HepG2 (cell line): ENCODE measurements around the gene RHOT2. TPM values are rescaled to one million over a fixed set of nuclear protein-coding genes. Genes with fewer than 3 reads are reported as not detected.
A peak's percentile ranks its signal among the peaks of the same experiment; 100 is the strongest.

ENCODE experiments used
- ATF5 ChIP-seq: sonication (generic); formaldehyde crosslinking; IDR thresholded peaks from 2 replicates; pipeline ENCODE4 v1.4.0; 2020; ENCODE audit warnings: mild to moderate bottlenecking, low read depth, missing genetic modification reagents
- FOXA3 ChIP-seq: IDR thresholded peaks from 2 replicates; pipeline ENCODE4 v1.6.1; 2016; ENCODE audit warnings: missing genetic modification reagents, missing compliant biosample characterization
- KAT8 ChIP-seq: IDR thresholded peaks from 2 replicates; pipeline ENCODE4 v1.6.1; 2016; ENCODE audit warnings: missing genetic modification reagents, missing compliant biosample characterization
- KMT2A ChIP-seq: sonication (generic); formaldehyde crosslinking; IDR thresholded peaks from 2 replicates; pipeline ENCODE4 v1.4.0; 2020; ENCODE audit warnings: missing genetic modification reagents
- NFRKB ChIP-seq: fragments of 450-650 bp; IDR thresholded peaks from 2 replicates; pipeline ENCODE4 v1.6.1; 2017
- NR0B2 ChIP-seq: sonication (generic); formaldehyde crosslinking; IDR thresholded peaks from 2 replicates; pipeline ENCODE4 v1.4.0; 2020; ENCODE audit warnings: mild to moderate bottlenecking, missing genetic modification reagents
- PLRG1 ChIP-seq: fragments of 450-650 bp; conservative IDR thresholded peaks from 2 replicates; pipeline ENCODE4 v1.6.1; 2016
- POLR2G ChIP-seq: fragments of 200-400 bp; formaldehyde crosslinking; IDR thresholded peaks from 2 replicates; pipeline ENCODE4 v1.6.1; 2018; ENCODE audit warnings: mild to moderate bottlenecking, low read depth, low read length, moderate library complexity
- PREB ChIP-seq: sonication (generic); formaldehyde crosslinking; IDR thresholded peaks from 2 replicates; pipeline ENCODE4 v1.4.0; 2020; ENCODE audit warnings: missing genetic modification reagents
- SAFB2 ChIP-seq: sonication (generic); formaldehyde crosslinking; IDR thresholded peaks from 2 replicates; pipeline ENCODE4 v1.5.1; 2020; ENCODE audit warnings: missing genetic modification reagents, low read depth, mild to moderate bottlenecking, borderline replicate concordance
- SRSF1 ChIP-seq: fragments of 200-400 bp; formaldehyde crosslinking; optimal IDR thresholded peaks from 2 replicates; pipeline ENCODE3; 2017; ENCODE audit warnings: mild to moderate bottlenecking, low read depth, low read length, moderate library complexity
- STAT5B ChIP-seq: sonication (generic); formaldehyde crosslinking; IDR thresholded peaks from 2 replicates; pipeline ENCODE4 v1.4.0; 2020; ENCODE audit warnings: missing genetic modification reagents
- UBTF ChIP-seq: sonication (generic); formaldehyde crosslinking; IDR thresholded peaks from 2 replicates; pipeline ENCODE4 v1.4.0; 2020; ENCODE audit warnings: mild to moderate bottlenecking, missing genetic modification reagents
- XBP1 ChIP-seq: sonication (generic); formaldehyde crosslinking; IDR thresholded peaks from 2 replicates; pipeline ENCODE4 v1.5.0; 2020; ENCODE audit warnings: missing genetic modification reagents
- ZBTB1 ChIP-seq: sonication (generic); formaldehyde crosslinking; IDR thresholded peaks from 2 replicates; pipeline ENCODE4 v1.4.0; 2020; ENCODE audit warnings: missing genetic modification reagents, borderline replicate concordance
- ZC3H4 ChIP-seq: sonication (generic); formaldehyde crosslinking; IDR thresholded peaks from 2 replicates; pipeline ENCODE4 v1.4.0; 2020; ENCODE audit warnings: missing genetic modification reagents, borderline replicate concordance
- ZMYM2 ChIP-seq: sonication (generic); formaldehyde crosslinking; IDR thresholded peaks from 2 replicates; pipeline ENCODE4 v1.8.0; 2022; ENCODE audit warnings: mild to moderate bottlenecking, missing genetic modification reagents
- ZNF12 ChIP-seq: sonication (generic); formaldehyde crosslinking; IDR thresholded peaks from 2 replicates; pipeline ENCODE4 v1.5.0; 2020; ENCODE audit warnings: missing genetic modification reagents
- ZNF441 ChIP-seq: sonication (generic); formaldehyde crosslinking; IDR thresholded peaks from 2 replicates; pipeline ENCODE4 v1.7.0; 2021; ENCODE audit warnings: missing genetic modification reagents, borderline replicate concordance
- ZNF703 ChIP-seq: sonication (generic); formaldehyde crosslinking; IDR thresholded peaks from 2 replicates; pipeline ENCODE4 v1.5.1; 2020; ENCODE audit warnings: missing genetic modification reagents, mild to moderate bottlenecking, moderate library complexity, borderline replicate concordance
- polyA plus RNA-seq, 8 experiments: library from polyadenylated mRNA; depleted of rRNA in 3 of 8; stranded (reverse) in 7 of 8; unstranded in 1 of 8; fragments of >200 nt; fragmentation: Illumina TruSeq in 4 of 8; extraction: Trizol in 4 of 8; gene quantifications; 2 replicates each; pipeline versions ENCODE4 v1.2.1 to v1.2.3, GENCODE V29; 2011 to 2016; ENCODE audit warnings: low read depth in 4 of 8, missing spikeins in 1 of 8, mixed read lengths in 1 of 8; ENCODE audit not compliant: insufficient read depth in 1 of 8
- total RNA-seq, 5 experiments: library from RNA; depleted of rRNA; stranded (reverse); fragments of >200 nt; fragmentation: Illumina TruSeq; extraction: Trizol; gene quantifications; 2 replicates each; pipeline ENCODE4 v1.2.3, GENCODE V29; 2016; ENCODE audit warnings: low read depth in 1 of 5
- TF ChIP-seq, protein P1 (sequence below): sonication (generic); formaldehyde crosslinking; IDR thresholded peaks from 2 replicates; pipeline ENCODE4 v1.5.0; 2020; ENCODE audit warnings: missing genetic modification reagents

The RHOT2 gene
- total and polyA plus RNA-seq, 2 of the 13 experiments (the other 11 are each of a cell fraction or from before 2014, with no cell fraction given): 63.6 to 76.9 TPM

- no peak for TF ChIP-seq ZMYM2 (CRISPR knock-in tag)
- TF ChIP-seq PREB: 0 out of 2 replicates have a peak, but pooled peaks have one; percentile 79
- TF ChIP-seq ZNF12 (CRISPR knock-in tag): no peak
- TF ChIP-seq ATF5 (CRISPR knock-in tag): no peak
- TF ChIP-seq KMT2A: no peak
- TF ChIP-seq, protein P1, sequence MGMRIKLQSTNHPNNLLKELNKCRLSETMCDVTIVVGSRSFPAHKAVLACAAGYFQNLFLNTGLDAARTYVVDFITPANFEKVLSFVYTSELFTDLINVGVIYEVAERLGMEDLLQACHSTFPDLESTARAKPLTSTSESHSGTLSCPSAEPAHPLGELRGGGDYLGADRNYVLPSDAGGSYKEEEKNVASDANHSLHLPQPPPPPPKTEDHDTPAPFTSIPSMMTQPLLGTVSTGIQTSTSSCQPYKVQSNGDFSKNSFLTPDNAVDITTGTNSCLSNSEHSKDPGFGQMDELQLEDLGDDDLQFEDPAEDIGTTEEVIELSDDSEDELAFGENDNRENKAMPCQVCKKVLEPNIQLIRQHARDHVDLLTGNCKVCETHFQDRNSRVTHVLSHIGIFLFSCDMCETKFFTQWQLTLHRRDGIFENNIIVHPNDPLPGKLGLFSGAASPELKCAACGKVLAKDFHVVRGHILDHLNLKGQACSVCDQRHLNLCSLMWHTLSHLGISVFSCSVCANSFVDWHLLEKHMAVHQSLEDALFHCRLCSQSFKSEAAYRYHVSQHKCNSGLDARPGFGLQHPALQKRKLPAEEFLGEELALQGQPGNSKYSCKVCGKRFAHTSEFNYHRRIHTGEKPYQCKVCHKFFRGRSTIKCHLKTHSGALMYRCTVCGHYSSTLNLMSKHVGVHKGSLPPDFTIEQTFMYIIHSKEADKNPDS: no peak
- no peak for TF ChIP-seq PLRG1
- TF ChIP-seq SRSF1: no peak
- TF ChIP-seq FOXA3: no peak
- TF ChIP-seq XBP1 (CRISPR knock-in tag): no peak
- no peak for TF ChIP-seq ZBTB1
- TF ChIP-seq UBTF (CRISPR knock-in tag): no peak
- TF ChIP-seq POLR2G: no peak
- no peak for TF ChIP-seq SAFB2 (CRISPR knock-in tag)
- TF ChIP-seq KAT8: no peak
- no peak for TF ChIP-seq ZNF703
- peak; percentile 88 for TF ChIP-seq ZNF441 (CRISPR knock-in tag)
- no peak for TF ChIP-seq ZC3H4 (CRISPR knock-in tag)
- peak; percentile 61; the same call in 1 of the 2 replicates for TF ChIP-seq NR0B2
- TF ChIP-seq NFRKB: no peak
- TF ChIP-seq STAT5B (CRISPR knock-in tag): no peak
Measured at GRCh38 chr16:700684-701584, 33.0 kb downstream of the RHOT2 start (continued).
